ENCODE data around the gene PANK4. TPM values are rescaled to one million over a fixed set of nuclear protein-coding genes. Genes with fewer than 3 reads are reported as not detected.

Gene PANK4
- total and polyA plus RNA-seq, 2 of the 8 experiments (the other 6 are each of a cell fraction or from before 2014, with no cell fraction given) = 20.1 to 29.7 TPM

DNA sequence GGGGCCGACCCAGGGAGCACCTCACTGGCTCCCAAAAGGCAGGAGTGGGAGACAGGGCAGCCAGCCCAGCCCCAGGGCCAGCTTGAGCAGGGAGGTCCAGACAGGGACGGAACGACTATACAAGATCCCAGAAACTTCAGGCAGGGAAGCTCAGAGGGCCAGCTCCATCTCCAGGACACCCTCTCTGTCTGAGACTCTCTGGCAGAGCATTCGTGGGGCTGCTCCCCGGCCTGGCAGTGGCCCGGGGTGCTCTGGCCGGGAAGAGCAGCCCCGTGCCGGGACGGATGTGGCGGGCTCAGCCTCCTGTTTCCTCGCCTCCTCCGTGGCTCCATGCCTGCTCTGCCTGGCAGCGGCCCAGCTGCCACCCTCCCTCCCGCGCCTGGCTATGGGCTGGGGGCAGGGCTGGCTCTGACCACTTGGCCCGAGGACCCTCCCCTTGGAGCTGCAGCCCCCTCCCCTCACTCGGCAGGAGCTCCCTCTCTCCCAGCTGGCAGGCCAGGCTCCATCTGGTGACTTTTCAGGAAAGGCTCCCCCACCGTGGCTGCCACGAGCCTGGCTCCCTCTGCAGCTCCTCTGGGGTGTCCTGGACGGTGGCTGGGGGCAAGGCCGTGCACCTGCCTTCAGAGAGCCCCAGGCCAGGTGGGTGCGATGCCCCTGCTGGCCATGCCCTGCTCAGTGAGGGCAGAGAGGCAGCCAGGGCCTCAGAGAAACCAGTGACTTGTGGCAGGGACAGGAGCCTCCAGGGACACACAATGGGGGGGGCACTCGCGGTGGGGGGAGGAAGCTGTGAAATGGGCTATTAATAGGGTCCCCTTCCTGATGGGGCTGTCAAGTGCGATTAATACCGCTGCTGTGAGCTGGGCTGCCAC lies 55.9 kb downstream of the PANK4 start (continued):
- TF ChIP-seq, protein P1, sequence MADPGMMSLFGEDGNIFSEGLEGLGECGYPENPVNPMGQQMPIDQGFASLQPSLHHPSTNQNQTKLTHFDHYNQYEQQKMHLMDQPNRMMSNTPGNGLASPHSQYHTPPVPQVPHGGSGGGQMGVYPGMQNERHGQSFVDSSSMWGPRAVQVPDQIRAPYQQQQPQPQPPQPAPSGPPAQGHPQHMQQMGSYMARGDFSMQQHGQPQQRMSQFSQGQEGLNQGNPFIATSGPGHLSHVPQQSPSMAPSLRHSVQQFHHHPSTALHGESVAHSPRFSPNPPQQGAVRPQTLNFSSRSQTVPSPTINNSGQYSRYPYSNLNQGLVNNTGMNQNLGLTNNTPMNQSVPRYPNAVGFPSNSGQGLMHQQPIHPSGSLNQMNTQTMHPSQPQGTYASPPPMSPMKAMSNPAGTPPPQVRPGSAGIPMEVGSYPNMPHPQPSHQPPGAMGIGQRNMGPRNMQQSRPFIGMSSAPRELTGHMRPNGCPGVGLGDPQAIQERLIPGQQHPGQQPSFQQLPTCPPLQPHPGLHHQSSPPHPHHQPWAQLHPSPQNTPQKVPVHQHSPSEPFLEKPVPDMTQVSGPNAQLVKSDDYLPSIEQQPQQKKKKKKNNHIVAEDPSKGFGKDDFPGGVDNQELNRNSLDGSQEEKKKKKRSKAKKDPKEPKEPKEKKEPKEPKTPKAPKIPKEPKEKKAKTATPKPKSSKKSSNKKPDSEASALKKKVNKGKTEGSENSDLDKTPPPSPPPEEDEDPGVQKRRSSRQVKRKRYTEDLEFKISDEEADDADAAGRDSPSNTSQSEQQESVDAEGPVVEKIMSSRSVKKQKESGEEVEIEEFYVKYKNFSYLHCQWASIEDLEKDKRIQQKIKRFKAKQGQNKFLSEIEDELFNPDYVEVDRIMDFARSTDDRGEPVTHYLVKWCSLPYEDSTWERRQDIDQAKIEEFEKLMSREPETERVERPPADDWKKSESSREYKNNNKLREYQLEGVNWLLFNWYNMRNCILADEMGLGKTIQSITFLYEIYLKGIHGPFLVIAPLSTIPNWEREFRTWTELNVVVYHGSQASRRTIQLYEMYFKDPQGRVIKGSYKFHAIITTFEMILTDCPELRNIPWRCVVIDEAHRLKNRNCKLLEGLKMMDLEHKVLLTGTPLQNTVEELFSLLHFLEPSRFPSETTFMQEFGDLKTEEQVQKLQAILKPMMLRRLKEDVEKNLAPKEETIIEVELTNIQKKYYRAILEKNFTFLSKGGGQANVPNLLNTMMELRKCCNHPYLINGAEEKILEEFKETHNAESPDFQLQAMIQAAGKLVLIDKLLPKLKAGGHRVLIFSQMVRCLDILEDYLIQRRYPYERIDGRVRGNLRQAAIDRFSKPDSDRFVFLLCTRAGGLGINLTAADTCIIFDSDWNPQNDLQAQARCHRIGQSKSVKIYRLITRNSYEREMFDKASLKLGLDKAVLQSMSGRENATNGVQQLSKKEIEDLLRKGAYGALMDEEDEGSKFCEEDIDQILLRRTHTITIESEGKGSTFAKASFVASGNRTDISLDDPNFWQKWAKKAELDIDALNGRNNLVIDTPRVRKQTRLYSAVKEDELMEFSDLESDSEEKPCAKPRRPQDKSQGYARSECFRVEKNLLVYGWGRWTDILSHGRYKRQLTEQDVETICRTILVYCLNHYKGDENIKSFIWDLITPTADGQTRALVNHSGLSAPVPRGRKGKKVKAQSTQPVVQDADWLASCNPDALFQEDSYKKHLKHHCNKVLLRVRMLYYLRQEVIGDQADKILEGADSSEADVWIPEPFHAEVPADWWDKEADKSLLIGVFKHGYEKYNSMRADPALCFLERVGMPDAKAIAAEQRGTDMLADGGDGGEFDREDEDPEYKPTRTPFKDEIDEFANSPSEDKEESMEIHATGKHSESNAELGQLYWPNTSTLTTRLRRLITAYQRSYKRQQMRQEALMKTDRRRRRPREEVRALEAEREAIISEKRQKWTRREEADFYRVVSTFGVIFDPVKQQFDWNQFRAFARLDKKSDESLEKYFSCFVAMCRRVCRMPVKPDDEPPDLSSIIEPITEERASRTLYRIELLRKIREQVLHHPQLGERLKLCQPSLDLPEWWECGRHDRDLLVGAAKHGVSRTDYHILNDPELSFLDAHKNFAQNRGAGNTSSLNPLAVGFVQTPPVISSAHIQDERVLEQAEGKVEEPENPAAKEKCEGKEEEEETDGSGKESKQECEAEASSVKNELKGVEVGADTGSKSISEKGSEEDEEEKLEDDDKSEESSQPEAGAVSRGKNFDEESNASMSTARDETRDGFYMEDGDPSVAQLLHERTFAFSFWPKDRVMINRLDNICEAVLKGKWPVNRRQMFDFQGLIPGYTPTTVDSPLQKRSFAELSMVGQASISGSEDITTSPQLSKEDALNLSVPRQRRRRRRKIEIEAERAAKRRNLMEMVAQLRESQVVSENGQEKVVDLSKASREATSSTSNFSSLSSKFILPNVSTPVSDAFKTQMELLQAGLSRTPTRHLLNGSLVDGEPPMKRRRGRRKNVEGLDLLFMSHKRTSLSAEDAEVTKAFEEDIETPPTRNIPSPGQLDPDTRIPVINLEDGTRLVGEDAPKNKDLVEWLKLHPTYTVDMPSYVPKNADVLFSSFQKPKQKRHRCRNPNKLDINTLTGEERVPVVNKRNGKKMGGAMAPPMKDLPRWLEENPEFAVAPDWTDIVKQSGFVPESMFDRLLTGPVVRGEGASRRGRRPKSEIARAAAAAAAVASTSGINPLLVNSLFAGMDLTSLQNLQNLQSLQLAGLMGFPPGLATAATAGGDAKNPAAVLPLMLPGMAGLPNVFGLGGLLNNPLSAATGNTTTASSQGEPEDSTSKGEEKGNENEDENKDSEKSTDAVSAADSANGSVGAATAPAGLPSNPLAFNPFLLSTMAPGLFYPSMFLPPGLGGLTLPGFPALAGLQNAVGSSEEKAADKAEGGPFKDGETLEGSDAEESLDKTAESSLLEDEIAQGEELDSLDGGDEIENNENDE (IDR thresholded peaks at IDR 0.05; ENCODE audit: insufficient replicate concordance, low read length) = no peak
- no peak for TF ChIP-seq TBP (IDR thresholded peaks at IDR 0.05; ENCODE audit: low read depth, low read length)
- TF ChIP-seq RBBP5 (IDR thresholded peaks at IDR 0.05; ENCODE audit: borderline replicate concordance, low read depth, low read length) = no peak

Data from H1 (cell line).